HG02759 (cell line): ENCODE data around the gene SKAP1.
A peak's percentile ranks its signal among the peaks of the same experiment; 100 is the strongest.

Experiments
- ATAC-seq: cut with Tn5 transposase; IDR thresholded peaks from one replicate; pipeline ENCODE4 v1.9.1; 2021; ENCODE audit warnings: mild to moderate bottlenecking, moderate library complexity; ENCODE audit not compliant: unreplicated experiment

Gene SKAP1

DNA sequence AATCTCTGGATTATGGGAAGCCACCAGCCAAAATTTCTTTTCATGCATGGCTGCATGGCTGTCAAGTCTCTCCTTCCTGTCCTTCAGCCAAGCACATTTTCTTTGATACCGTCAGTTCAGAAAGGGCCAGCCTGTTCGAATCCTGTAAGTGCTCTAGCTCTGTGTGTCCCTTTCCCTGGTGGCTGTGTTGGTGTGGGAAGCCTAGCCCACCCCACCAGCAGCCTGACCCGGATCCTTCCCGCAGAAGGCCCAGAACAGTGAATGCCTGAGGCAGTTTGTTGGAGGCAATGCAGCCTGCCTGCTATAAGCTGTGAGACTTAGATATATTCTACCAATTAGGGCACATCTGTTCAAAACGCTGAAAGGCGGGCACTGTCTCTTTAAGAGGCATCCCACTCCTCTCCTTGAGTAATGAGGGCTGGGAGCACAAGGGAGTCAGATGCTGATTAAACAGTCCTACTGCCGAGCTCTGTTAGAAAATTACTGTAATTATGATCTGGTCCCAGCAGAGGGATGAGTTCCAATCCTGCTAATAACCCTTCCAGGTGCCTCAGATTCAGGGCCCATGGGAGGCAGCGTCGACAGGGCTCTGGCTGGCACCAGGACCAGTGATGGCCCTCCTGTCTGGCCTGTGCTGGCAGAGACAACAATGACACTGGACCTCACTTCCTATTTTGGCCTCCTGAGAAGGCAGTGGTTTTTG is 304.0 kb downstream of the SKAP1 start:
- ATAC-seq: no peak

DNA sequence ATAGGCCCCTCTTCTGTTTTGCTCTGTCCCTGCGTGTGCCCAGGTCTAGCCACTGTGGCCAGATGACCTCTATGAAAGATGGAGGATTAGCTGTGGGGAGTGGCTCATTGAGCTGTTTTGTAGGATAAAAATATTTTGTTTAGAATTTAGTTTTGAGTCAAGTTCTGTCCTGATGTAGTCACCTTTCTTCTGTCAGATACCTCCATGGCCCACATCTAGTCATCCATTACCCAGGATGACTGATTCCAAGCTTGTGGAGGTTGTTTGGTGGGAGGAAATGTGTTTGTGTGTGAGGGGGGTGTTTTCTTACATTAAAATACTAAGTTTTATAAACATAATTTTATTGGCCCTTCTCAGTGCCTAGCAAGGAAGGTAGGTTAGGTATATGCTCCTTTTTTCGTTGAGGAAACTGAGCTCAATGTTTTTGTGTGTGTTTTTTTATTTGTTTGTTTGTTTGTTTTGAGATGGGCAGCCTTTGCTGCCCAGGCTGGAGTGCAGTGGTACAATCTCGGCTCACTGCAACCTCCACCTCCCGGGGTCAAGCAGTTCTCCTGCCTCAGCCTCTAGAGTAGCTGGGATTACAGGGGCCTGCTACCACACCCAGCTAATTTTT is 306.1 kb downstream of the SKAP1 start:
- ATAC-seq: no peak

DNA sequence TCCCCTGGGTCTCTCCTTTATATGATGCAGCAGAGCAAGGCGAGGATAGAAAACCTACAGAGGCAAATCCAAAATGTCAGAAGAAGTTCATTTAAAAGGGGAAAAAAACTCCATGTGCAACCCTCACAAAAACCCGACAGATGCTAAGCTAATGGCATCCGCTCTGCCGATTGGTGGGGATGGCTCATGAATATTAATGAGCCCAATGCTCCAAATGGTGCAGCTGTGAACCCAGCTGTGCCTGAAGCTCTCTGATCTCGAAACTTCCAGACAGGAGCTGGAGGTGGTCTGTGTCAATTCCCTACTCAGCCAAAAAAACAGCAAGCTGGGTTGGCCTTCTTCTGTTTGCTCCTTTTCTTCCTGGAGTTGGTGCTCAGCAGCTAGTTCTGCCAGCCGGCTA is 306.9 kb downstream of the SKAP1 start:
- no peak for ATAC-seq

DNA sequence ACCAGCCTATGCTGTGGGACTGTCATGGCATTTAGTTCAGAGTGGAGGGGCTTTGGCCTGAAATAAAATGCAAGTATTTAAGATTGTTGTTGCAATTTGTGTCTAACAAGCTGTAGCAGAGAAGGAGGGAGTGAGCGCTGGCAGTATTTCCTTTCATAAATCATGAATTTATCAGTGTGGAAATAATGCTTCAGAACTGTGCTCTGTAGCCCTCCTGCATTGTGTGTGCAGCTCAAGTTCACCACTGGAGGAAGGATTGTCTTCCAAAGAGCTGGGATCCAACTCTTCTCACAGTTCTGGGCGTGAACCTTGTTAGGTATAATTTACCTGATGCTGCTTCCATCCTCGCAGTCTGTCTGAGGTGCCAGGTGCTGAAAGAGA is 307.4 kb downstream of the SKAP1 start:
- ATAC-seq: no peak

DNA sequence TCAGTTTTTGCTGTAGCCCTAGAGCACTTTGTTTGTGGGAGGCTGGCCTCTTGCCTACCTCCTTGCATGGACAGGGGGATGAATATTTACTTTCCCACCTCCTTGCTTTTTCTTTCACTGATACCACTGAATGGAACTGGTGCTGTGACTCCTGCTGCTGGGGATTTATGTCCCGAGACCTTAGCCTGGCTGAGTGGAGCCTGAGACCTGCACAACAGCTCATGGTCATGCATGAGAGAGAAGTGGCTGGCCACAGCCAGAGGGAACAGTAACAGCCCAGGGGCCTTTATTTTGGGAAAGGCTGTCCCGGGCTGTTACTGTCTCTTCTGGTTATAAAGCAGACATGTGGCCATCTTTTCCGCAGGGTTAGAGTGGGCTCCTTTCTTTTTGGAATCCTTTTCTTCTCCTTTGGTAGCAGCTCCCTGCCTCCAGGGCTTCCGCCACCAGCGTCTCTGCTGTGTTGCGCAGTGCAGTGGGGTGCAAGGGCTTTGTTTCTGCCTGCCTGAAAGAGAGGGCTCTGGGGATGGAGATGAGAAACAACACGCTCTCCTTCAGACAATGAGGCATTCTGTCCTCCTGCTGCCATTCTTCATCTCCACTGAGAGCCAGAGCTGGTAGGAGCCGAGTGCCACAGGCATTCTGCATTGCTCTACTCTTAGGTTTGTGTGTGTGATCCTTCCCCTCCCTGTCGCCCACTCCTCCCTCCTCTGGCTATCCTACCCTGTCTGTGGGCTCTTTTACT is 307.9 kb downstream of the SKAP1 start:
- no peak for ATAC-seq

DNA sequence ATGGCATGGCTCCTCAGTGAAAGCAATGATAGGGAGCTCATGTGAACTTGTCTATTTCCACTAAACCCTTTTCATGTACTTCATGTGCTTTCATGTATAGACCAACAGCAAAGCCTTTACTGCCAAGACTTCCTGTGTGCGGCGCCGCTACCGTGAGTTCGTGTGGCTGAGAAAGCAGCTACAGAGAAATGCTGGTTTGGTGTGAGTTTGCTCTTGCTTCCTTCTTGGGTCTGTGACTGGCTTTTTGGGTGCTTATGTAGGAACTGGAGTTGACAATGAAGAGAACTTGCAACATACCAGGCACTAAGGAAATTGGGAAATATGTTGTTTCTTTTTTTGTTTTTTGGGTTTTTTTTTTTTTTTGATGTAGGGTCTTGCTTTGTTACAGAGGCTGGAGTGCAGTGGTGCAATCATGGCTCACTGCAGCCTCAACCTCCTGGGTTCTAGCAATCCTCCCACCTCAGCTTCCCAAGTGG is 316.8 kb downstream of the SKAP1 start:
- peak; percentile 42 for ATAC-seq

DNA sequence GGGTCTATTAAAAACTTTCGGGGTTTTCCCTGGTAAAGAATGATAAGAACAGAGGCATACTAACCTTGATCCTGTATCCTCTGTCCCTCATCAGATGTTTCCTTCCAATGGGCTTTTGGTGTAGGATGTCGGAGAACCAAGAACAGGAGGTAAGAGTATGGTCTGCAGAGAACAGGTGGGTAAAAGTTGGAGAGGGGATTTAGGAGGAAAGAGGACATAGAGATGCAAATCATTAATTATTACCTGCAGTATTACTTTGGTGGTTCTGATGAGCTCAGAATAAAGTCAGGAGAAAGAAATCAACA is 318.1 kb downstream of the SKAP1 start:
- ATAC-seq: no peak

DNA sequence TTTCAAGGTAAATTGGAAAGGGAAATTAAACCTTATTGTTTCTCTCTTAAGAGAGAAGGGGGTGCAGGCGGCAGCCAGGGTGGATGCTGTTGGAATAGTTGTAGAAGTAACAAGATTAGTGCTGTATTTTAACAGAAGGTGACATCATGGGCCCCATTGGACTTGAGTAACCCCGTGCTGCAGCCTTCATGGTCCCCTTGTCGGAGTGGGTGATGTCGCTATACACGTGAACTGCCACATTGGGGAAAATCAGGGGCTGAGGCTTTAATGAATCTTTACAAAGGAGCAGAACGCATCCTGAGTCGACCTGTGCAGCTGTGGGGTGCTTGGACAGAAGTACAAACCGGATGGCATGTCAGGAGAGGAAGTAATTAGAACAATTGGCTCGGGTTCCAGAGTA is 319.3 kb downstream of the SKAP1 start:
- ATAC-seq: no peak

DNA sequence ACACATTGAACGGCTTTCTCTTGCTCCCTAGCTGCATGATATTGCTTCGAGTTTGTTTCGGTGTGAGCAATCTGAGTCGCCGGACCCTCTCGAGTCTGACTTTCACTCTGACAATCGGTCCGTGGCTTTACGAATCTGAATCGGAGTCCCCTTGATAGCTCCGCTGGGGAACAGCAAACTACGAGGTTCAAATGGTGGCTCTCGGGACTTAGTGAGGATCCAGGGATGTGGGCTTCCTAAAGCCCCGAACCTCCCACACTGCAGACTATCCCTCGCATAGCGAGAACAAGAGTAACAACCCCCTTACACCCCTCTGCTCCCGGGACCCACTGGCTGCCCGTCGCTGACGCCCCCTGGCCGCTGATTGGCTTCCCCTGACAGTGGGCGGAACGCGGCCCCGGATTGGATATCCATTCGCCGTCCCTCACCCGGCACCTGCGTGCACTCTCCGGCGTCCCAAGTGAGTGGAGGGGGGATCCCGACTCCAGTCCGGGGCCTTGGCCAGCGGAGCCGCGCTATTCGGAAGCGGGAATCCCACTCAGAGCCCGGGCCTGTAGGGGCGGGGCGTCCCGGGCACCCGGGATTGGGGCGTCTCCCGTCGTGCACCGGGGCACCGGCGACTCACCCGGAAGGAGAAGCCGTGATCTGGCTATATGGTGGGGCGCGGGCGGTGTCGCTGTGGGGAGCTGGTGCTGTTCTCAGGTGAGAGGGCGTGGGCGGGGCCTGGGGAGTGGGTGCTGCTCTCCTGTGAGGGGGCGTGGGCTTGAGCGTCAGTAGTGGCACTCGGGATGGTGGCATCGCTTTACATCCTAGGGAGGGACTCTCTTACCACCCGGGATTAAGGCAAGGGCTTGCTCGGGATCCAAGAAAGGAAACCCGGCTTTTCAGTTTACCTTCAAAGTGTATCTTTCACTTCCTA is 322.6 kb downstream of the SKAP1 start, which contains the start of gene SNX11:
Gene SNX11 (plus strand): TSS at position 630 of the 919 bp plus-strand sequence. CDS start 4,278 bp downstream, outside the sequence.
- peak; percentile 83 for ATAC-seq

DNA sequence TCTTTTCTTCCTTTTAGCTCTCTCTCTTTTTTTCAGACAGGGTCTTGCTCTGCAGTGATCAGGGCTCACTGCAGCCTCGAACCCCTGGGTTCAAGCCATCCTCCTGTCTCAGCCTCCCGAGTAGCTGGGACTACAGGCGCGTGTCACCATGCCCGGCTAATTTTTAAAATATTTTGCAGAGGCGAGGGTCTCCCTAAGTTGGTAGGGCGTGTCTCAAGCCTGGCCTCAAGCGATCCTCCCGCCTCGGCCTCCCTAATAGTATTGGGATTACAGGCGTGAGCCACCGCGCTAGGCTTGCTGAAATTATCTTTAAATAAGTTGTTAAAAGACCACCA is 323.2 kb downstream of the SKAP1 start:
- no peak for ATAC-seq

DNA sequence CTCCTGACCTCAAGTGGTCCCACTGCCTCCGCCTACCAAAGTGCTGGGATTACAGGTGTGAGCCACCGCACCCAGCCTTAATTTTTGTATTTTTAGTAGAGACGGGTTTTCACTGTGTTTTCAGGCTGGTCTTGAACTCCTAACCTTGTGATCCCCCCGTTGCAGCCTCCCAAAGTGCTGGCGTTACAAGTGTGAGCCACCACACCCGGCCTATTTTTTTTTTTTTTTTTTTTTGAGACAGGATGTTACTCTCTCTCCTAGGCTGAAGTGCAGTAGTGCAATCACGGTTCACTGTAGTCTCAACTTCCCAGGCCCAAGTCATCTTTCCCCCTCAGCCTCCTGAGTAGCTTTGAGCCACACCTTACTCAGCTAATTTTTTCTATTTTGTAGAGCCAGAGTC is 325.6 kb downstream of the SKAP1 start:
- ATAC-seq: no peak

DNA sequence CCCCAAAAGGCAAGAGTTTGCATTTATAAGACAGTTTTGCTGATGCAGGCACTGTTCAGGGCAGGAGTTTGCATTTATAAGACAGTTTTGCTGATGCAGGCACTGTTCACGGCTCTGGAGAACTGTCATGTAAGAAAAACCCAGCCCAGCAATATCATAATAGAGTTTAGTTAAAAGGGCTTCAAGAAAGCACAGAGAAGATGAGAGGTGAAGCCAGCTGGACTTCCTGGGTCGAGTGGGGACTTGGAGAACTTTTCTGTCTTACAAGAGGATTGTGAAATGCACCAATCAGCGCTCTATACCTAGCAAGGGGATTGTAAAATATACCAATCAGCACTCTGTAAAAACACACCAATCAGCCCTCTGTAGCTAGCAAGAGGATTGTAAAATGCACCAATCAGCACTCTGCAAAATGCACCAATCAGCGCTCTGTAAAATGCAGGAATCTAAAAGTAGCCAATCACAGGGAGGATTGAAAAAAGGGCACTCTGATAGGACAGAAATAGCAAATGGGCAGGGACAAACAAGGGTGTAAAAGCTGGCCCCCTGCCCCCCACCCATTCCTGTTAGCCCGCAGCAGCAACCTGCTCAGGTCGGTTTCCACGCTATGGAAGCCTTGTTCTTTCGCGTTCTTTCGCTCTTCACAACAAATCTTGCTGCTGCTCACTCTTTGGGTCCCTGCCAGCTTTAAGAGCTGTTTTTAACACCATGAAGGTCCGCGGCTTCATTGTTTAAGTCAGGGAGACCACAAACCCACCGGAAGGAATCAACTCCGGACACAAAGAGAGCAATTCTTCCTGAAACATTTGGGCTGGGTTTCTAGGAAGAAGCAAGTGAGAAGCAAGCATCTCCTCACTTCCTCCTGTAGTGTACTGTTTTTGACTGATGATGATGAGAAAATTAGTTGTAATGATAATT is 327.0 kb downstream of the SKAP1 start:
- ATAC-seq: no peak

DNA sequence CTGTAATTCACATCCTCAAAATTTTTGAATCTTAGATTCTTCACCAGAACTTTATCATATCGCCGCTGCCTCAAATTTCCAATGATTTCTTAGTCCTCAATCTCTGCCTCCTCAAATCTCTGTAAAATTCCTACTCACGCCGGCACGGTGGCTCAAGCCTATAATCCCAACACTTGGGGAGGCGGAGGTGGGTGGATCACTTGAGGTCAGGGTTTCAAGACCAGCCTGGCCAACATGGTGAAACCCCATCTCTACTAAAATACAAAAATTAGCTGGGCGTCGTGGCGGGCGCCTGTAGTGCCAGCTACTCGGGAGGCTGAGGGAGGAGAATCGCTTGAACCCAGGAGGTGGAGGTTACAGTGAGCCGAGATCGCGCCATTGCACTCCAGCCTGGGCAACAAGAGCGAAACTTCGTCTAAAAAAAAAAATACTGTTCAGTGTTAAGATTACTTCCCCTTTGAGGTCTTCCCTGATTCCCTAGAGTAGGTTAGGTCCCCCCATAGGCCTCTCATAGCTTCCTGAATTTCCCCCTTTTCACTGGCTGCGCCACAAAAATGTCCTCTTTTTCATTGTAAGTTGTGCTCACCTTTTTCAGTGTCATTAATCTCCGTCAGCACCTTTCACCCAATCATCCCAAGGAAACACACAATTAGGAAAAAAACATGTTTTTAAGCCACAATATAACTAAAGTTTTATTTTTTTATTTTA is 327.8 kb downstream of the SKAP1 start:
- no peak for ATAC-seq

DNA sequence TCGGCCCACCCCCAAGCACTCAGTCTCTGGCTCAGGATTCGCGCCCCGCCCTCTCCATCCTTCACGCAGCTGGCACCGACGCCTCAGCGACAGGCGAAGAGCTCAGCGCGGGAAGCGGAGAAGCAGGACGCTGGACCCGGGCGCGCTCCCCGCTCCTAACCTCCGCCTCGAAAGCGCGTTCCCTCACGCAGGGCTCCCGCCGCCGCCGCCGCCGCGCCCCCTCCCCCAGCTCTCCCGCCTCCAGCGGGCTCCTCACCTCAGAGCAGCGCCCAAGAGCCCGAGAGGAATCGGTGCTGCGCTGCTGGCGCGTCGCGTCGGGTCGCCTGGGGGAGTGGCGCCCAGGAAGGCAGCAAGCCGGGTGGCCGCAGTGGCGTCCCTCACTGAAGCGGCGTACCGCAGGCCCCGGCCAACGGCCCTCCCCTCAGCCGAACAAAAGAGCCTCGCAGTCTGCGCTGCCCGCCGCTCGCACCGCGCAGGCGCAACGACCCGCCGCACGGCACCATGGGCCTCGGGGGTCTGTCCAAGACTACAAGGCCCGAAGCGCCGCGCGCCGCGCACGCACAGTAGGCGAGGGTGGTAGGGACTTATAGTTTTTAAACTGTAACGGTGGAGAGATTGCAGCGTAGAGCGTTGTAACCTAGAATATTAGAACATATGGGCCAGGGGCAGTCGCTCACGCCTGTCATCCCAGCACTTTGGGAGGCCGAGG is 328.8 kb downstream of the SKAP1 start, which contains the start of gene CBX1:
Gene CBX1 (minus strand): TSS at position 467 of the 709 bp plus-strand sequence. CDS start 24,474 bp downstream, outside the sequence.
- peak; percentile 96 for ATAC-seq

DNA sequence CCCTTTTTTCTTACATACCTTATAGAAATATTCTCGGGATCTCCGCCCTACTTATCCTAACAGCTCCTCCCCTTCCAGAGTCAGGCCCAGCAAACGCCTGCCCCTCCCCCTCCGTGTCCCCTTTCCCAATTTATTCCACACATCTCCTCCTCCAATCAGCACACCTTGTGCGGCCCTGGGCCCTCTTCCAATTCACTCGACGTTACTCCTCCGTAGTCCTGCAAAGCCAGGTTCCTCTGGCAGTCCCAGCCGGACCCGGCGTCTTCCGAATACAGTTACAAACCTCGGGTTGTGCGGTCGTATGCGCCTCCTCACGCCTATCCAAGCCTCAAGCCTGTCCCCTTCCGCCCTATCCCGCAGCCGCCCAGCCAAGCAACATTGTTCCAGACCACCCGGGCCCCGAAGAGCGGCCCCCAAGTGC is 329.4 kb downstream of the SKAP1 start:
- ATAC-seq: no peak

DNA sequence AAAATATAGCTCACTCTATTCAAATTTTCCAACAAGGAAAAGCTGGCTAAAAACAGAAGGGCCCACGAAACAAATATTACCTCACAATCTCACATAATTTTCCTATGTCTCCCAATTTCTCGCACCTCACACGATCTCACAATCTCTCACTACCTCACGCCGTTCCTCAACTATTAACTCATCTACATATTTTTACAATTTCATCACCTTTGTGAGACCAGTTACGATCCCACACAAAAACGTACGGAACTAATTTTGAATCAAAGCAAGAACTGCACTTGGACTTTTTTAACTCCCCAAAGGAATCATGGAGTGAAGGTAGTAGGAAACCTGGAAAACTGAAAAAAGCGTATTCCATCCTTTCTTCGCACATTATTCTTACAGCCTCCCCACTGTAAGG is 329.9 kb downstream of the SKAP1 start:
- no peak for ATAC-seq

DNA sequence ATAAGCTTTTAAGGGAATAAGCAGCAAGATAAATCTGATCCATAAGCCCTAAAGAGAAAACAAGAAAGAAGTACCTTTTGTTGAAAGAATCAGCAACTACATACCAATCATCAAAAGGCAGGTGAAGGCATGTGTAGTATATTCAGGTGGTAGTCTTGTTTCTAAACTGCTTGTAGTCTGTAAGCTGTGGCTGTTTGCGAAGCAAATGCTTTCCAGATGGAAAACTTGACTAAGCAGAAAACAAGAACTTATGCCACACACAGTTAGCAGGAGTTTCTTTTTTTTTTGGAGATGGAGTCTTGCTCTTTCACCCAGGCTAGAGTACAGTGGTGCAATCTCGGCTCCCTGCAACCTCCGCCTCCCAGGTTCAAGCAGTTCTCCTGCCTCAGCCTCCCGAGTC is 334.4 kb downstream of the SKAP1 start:
- no peak for ATAC-seq

DNA sequence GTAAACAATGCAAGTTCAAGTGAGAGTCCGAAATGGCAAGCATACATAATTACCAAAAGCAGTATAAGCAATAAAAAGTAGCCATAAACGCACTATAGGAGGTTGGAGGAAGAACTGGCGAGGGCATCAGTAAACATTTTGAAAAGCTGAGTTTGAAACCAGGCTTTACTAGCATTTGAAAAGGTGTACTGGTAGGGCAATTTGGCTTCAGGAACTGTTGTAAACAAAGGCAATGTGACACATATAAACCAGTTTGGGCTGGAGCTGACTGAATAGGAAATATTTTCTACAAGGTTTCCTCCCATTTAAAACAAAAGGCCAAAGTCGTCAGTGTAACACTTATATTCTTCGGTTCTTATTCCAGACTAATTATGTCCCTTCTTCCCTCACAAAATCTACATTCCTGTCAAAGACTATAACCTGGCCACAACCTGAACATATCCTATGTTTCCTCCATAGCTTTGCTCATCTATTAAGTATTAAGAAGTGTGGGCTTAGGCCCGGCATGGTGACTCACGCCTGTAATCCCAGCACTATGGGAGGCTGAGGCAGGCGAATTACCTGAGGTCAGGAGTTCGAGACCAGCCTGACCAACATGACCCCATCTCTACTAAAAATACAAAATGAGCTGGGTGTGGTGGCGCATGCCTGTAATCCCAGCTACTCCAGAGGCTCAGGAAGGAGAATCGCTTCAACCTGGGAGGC is 336.5 kb downstream of the SKAP1 start:
- ATAC-seq: no peak
